IMR-90 (cell line): ENCODE data around the gene MAML3. TPM values are rescaled to one million over a fixed set of nuclear protein-coding genes. Genes with fewer than 3 reads are reported as not detected.
A peak's percentile ranks its signal among the peaks of the same experiment; 100 is the strongest.

Experiments
- ATAC-seq: fragments of 200-7000 bp; cut with Tn5 transposase; 2 replicates; pipeline ENCODE4 v1.9.1; 2020; ENCODE audit warnings: low read depth, mild to moderate bottlenecking, moderate library complexity
- BruUV-seq: library from RNA; stranded (reverse); fragments of 400-500 nt; replicated peaks from 2 replicates; lab custom pipeline; 2021; lab: Mats Ljungman, UMichigan
- CTCF ChIA-PET: fragments of 300-600 bp; formaldehyde crosslinking; extraction: SDS; loops from one replicate; lab custom pipeline; 2021; ENCODE audit warnings: antibody characterized with exemption; lab: Yijun Ruan, JAX
- POLR2A ChIA-PET: fragments of 300-600 bp; sonication (Branson Sonifier 250); formaldehyde crosslinking; loops from one replicate; lab custom pipeline; 2022; ENCODE audit warnings: antibody characterized with exemption; ENCODE audit not compliant: unreplicated experiment; lab: Charles Lee
- DNase-seq: peaks from one replicate; pipeline ENCODE4 v3.0.0; 2013
- H2AFZ ChIP-seq: replicated peaks from 2 replicates; pipeline ENCODE3; 2013; ENCODE audit warnings: low read length, mild to moderate bottlenecking; ENCODE audit not compliant: poor library complexity
- H2AK5ac ChIP-seq: 2 replicates; pipeline ENCODE4 v1.6.1; 2013; ENCODE audit warnings: low read depth, low read length, inconsistent platforms
- H2AK9ac ChIP-seq: replicated peaks from 2 replicates; pipeline ENCODE3; 2013; ENCODE audit warnings: mild to moderate bottlenecking, low read depth, low read length, moderate library complexity; ENCODE audit not compliant: poor library complexity
- H2BK120ac ChIP-seq: 2 replicates; pipeline ENCODE4 v1.6.1; 2013; ENCODE audit warnings: low read depth, low read length, inconsistent platforms
- H2BK15ac ChIP-seq: 3 replicates; pipeline ENCODE4 v1.6.1; 2013; ENCODE audit warnings: low read depth, low read length, inconsistent platforms
- H2BK20ac ChIP-seq: 2 replicates; pipeline ENCODE4 v1.6.1; 2013; ENCODE audit warnings: low read depth, mild to moderate bottlenecking, inconsistent platforms, low read length, moderate library complexity
- H2BK5ac ChIP-seq: 2 replicates; pipeline ENCODE4 v1.6.1; 2013; ENCODE audit warnings: mild to moderate bottlenecking, low read depth, low read length, inconsistent platforms; ENCODE audit not compliant: poor library complexity, severe bottlenecking
- H3K14ac ChIP-seq: replicated peaks from 2 replicates; pipeline ENCODE4 v1.6.1; 2013; ENCODE audit warnings: low read depth, low read length, inconsistent platforms
- H3K18ac ChIP-seq: 2 replicates; pipeline ENCODE4 v1.6.1; 2013; ENCODE audit warnings: low read depth, low read length, control low read depth
- H3K23ac ChIP-seq: 2 replicates; pipeline ENCODE4 v1.6.1; 2013; ENCODE audit warnings: low read depth, low read length, inconsistent platforms
- H3K27ac ChIP-seq: 2 replicates; pipeline ENCODE4 v1.5.1; 2013; ENCODE audit warnings: mild to moderate bottlenecking, control low read depth, low read length; ENCODE audit not compliant: insufficient read depth
- H3K27me3 ChIP-seq: 2 replicates; pipeline ENCODE4 v1.6.1; 2013; ENCODE audit warnings: low read length; ENCODE audit not compliant: control insufficient read depth, insufficient read depth
- H3K36me3 ChIP-seq: 2 replicates; pipeline ENCODE4 v1.6.1; 2013; ENCODE audit warnings: low read length, mixed read lengths; ENCODE audit not compliant: control insufficient read depth, insufficient read depth
- H3K4ac ChIP-seq: 2 replicates; pipeline ENCODE4 v1.6.1; 2013; ENCODE audit warnings: low read depth, low read length, inconsistent platforms
- H3K4me1 ChIP-seq: 2 replicates; pipeline ENCODE4 v1.6.1; 2013; ENCODE audit warnings: low read length, mixed read lengths; ENCODE audit not compliant: control insufficient read depth, insufficient read depth
- H3K4me2 ChIP-seq: 2 replicates; pipeline ENCODE4 v1.6.1; 2013; ENCODE audit warnings: low read depth, mild to moderate bottlenecking, control low read depth, low read length, moderate library complexity
- H3K4me3 ChIP-seq: 2 replicates; pipeline ENCODE4 v1.5.1; 2013; ENCODE audit warnings: low read depth, mild to moderate bottlenecking, control low read depth, low read length, moderate library complexity; ENCODE audit not compliant: insufficient read depth
- H3K56ac ChIP-seq: 2 replicates; pipeline ENCODE4 v1.6.1; 2013; ENCODE audit warnings: low read length, inconsistent platforms; ENCODE audit not compliant: insufficient read depth; ENCODE audit errors: extremely low read depth
- H3K79me1 ChIP-seq, 2 experiments: 2 replicates each; pipeline ENCODE4 v1.6.1; 2013; ENCODE audit warnings: low read length in 2 of 2, inconsistent platforms in 1 of 2, low read depth in 1 of 2
- H3K9ac ChIP-seq: 2 replicates; pipeline ENCODE4 v1.6.1; 2013; ENCODE audit warnings: low read depth, low read length, control low read depth
- H3K9me1 ChIP-seq: 2 replicates; pipeline ENCODE4 v1.6.1; 2013; ENCODE audit warnings: low read length, inconsistent platforms; ENCODE audit not compliant: insufficient read depth
- H3K9me3 ChIP-seq: 2 replicates; pipeline ENCODE4 v1.6.1; 2013; ENCODE audit warnings: low read length; ENCODE audit not compliant: control insufficient read depth, insufficient read depth
- H4K20me1 ChIP-seq: 2 replicates; pipeline ENCODE4 v1.6.1; 2013; ENCODE audit warnings: low read length, inconsistent platforms; ENCODE audit not compliant: insufficient read depth
- H4K5ac ChIP-seq: 2 replicates; pipeline ENCODE4 v1.6.1; 2013; ENCODE audit warnings: mild to moderate bottlenecking, low read depth, low read length, control low read depth
- H4K8ac ChIP-seq, 2 experiments: 2 replicates each; pipeline ENCODE4 v1.6.1; 2013; ENCODE audit warnings: low read depth in 2 of 2, low read length in 2 of 2, control low read depth in 1 of 2, inconsistent platforms in 1 of 2
- H4K91ac ChIP-seq: 2 replicates; pipeline ENCODE4 v1.6.1; 2013; ENCODE audit warnings: low read depth, low read length, inconsistent platforms; ENCODE audit not compliant: insufficient read depth
- BHLHE40 ChIP-seq: fragments of 150-350 bp; IDR thresholded peaks from 2 replicates; pipeline ENCODE4 v1.6.1; 2016; ENCODE audit warnings: mild to moderate bottlenecking, low read depth, low read length
- CTCF ChIP-seq: conservative IDR thresholded peaks from 2 replicates; pipeline ENCODE4 v1.5.1; 2012; ENCODE audit warnings: mild to moderate bottlenecking, low read depth, low read length, improper control_type of control experiment
- MAFK ChIP-seq: IDR thresholded peaks from 2 replicates; pipeline ENCODE4 v1.6.1; 2012; ENCODE audit warnings: low read depth, low read length, improper control_type of control experiment
- MAZ ChIP-seq: IDR thresholded peaks from 2 replicates; pipeline ENCODE4 v1.6.1; 2012; ENCODE audit warnings: low read depth, mild to moderate bottlenecking, low read length, improper control_type of control experiment, moderate library complexity, borderline replicate concordance
- NFE2L2 ChIP-seq: fragments of 150-350 bp; IDR thresholded peaks from 2 replicates; pipeline ENCODE4 v1.6.1; 2016; ENCODE audit warnings: low read depth, mild to moderate bottlenecking, low read length
- RAD21 ChIP-seq: IDR thresholded peaks from 2 replicates; pipeline ENCODE4 v1.6.1; 2012; ENCODE audit warnings: low read length, improper control_type of control experiment
- RCOR1 ChIP-seq: IDR thresholded peaks from 2 replicates; pipeline ENCODE4 v1.6.1; 2012; ENCODE audit warnings: mild to moderate bottlenecking, low read length, improper control_type of control experiment; ENCODE audit not compliant: insufficient replicate concordance
- RFX5 ChIP-seq: IDR thresholded peaks from 2 replicates; pipeline ENCODE4 v1.8.0; 2012; ENCODE audit warnings: low read depth, mild to moderate bottlenecking, low read length, moderate library complexity
- WGBS, 2 experiments: methylation state at CpG; one replicate each; pipeline versions ENCODE4 v1.1.5 to v1.1.7; 2013; ENCODE audit warnings: missing lambda C conversion rate in 2 of 2; ENCODE audit not compliant: insufficient read length in 1 of 2; ENCODE audit errors: extremely low coverage in 2 of 2; 5-methylcytosine and 5-hydroxymethylcytosine counted together
- dilution Hi-C: fragments of 300-500 bp; cut with HindIII; formaldehyde crosslinking; loops from one replicate; pipeline ENCODE4 v1.14.3; 2018; ENCODE audit warnings: low sequenced_read_pairs; ENCODE audit not compliant: unreplicated experiment
- in situ Hi-C: fragments of 300-500 bp; cut with MboI; formaldehyde crosslinking; loops from 3 replicates; pipeline ENCODE4 v1.14.3; 2019; ENCODE audit warnings: low sequenced_read_pairs, inconsistent platforms, mixed read lengths
- intact Hi-C: fragments of 100-400 bp; cut with micrococcal nuclease; formaldehyde crosslinking; loops from 2 replicates; pipeline ENCODE4 v1.10.0; 2022
- polyA plus RNA-seq, 3 experiments: library from polyadenylated mRNA; depleted of rRNA; stranded (reverse); fragments of >200 nt; gene quantifications; 2 replicates each; pipeline ENCODE4 v1.2.3, GENCODE V29; 2012; ENCODE audit warnings: low replicate concordance in 1 of 3
- total RNA-seq: library from RNA; depleted of rRNA; stranded (reverse); fragments of >200 nt; gene quantifications from 2 replicates; pipeline ENCODE4 v1.2.3, GENCODE V29; 2012

Gene MAML3
- total and polyA plus RNA-seq, 2 of the 4 experiments (the other 2 are of a cell fraction) = 0.90 to 1.7 TPM

- no peak for TF ChIP-seq MAFK
- no peak for TF ChIP-seq RFX5
- no peak for TF ChIP-seq RAD21
- no peak for TF ChIP-seq BHLHE40
- TF ChIP-seq RCOR1 = no peak
- TF ChIP-seq MAZ = no peak
- TF ChIP-seq NFE2L2 = no peak
- no peak for TF ChIP-seq CTCF
- Histone ChIP-seq H4K8ac (no peak overlapping the region), H3K27me3 (no peaks in the 10 kb centered on the region), H3K9me1 (no peaks in the 10 kb centered on the region), H2BK120ac (no peak overlapping the region), H3K14ac (no peak overlapping the region), H4K20me1 (no peaks in the 10 kb centered on the region), H3K4me1 (0 out of 2 replicates have a peak, but pooled peaks cover 1% of the 10 kb centered on the region), H4K5ac (no peak overlapping the region), H2BK20ac (no peak overlapping the region), H4K91ac (no peak overlapping the region), H3K4ac (no peak overlapping the region), H2BK5ac (no peak overlapping the region), H3K18ac (no peak overlapping the region), H3K79me1 (no peaks in the 10 kb centered on the region; a peak in 1 of 4 replicates), H2BK15ac (no peak overlapping the region), H3K9me3 (no peaks in the 10 kb centered on the region), H3K27ac (no peak overlapping the region), H2AFZ (peak overlapping the region; percentile 44), H3K4me3 (no peak overlapping the region), H3K9ac (no peak overlapping the region), H3K56ac (no peak overlapping the region), H2AK5ac (no peak overlapping the region), H3K4me2 (no peak overlapping the region), H3K23ac (no peak overlapping the region), H2AK9ac (no peak overlapping the region), H3K36me3 (no peaks in the 10 kb centered on the region)
- dilution Hi-C loops = no loop called here
- no peak for ATAC-seq
- CTCF ChIA-PET = no interaction called here
- 70% methylated on average over 4 of the region's 8 CpGs; no CpG with 5 or more reads in 1 of the 2 experiments for WGBS, 2 experiments
- intact Hi-C loops = no loop called here
- BruUV-seq = no TSS peak
- in situ Hi-C loops = no loop called here
- DNase-seq = no peak
- POLR2A ChIA-PET = no interaction called here
Measured at GRCh38 chr4:139764182-139764581, 389.8 kb downstream of the MAML3 start.
